Mononuclear cell (primary cell): ENCODE measurements around the gene C11orf71. TPM values are rescaled to one million over a fixed set of nuclear protein-coding genes. Genes with fewer than 3 reads are reported as not detected.

Source experiments
- H3K27me3 ChIP-seq: 2 replicates; pipeline ENCODE4 v1.6.0; 2011; ENCODE audit warnings: low read length, control low read depth; ENCODE audit not compliant: insufficient read depth
- H3K4me1 ChIP-seq: 2 replicates; pipeline ENCODE4 v1.5.1; 2011; ENCODE audit warnings: mild to moderate bottlenecking, low read length, control low read depth; ENCODE audit not compliant: insufficient read depth
- H3K4me3 ChIP-seq: 2 replicates; pipeline ENCODE4 v1.5.1; 2011; ENCODE audit warnings: mild to moderate bottlenecking, low read length, moderate library complexity
- H3K9me3 ChIP-seq: 2 replicates; pipeline ENCODE4 v1.5.1; 2011; ENCODE audit warnings: low read depth, mild to moderate bottlenecking, control low read depth, low read length
- total RNA-seq: library from RNA; depleted of rRNA; stranded (reverse); fragments of >200 nt; gene quantifications from one replicate; pipeline ENCODE4 v1.2.3, GENCODE V29; 2012

Gene C11orf71
- total RNA-seq, 1 donor, result 8.8 TPM

DNA sequence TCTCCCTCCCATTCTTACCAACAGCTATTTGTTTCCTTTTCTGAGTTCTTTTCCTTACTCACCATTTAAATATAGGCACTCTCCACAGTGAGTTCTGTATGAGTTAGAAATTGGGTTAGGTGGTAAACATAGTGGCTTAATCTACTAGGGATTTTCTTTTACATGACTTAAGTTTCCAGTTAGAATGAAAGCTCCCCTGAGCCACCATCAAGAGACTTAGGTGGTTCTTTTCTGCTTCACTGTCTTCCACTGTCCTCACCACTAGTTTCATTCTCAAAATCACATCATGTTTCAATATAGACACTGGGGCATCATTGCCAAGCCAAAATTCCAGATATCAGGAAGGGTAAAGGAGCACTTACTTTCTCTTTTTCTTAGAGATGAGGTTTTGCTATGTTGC is 30.0 kb upstream of the C11orf71 start:
- H3K4me1 ChIP-seq, result no peaks in the 10 kb centered on the region
- H3K9me3 ChIP-seq, result no peaks in the 10 kb centered on the region
- no peak overlapping the region for H3K4me3 ChIP-seq
- H3K27me3 ChIP-seq, result no peaks in the 10 kb centered on the region

DNA sequence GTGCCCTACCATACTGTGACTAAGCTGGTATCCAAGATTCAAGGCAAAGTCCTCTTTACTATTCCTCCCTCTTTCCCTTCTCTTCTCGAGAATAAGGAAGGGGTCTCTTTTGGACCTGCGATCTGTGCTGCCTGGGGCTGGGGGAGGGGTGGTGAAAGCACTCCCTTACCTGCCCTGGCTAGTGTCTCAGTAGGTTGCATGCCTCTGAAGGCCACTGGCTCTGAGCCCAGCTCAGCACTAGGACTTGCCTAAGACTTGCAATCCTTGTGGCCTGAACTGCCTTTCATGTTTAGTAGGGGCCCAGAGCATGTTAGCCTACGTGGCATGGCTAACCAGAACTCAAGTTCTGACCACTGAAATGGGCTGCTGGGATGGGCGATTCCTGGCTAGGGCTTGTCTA is 26.0 kb upstream of the C11orf71 start:
- no peak overlapping the region for H3K4me3 ChIP-seq
- no peaks in the 10 kb centered on the region for H3K9me3 ChIP-seq
- H3K27me3 ChIP-seq, result no peaks in the 10 kb centered on the region
- H3K4me1 ChIP-seq, result no peaks in the 10 kb centered on the region

DNA sequence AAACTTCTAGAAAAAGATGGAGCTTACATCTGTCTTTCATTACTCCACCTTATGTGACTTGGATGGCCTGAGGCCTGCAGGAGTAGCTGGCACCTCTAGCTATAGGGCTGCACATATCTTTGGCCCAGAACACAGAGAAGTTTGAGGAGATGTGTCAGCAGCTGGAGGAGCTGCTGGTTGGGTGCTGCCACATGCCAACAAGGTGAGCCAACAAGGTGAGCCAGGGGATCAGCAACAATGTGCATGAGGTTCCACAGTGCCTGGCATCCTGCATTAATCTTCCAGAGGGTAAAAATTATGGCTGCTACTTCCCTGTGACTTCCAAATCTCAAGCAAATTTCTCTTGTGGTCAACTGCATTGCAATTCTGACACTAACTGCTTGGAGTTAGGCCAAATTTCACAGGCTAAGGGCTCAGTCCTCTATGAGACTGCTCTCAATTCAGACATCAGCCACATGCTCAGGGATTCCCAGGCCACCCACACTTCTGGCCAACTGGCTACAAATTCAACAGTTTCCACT is 16.2 kb upstream of the C11orf71 start:
- no peaks in the 10 kb centered on the region for H3K9me3 ChIP-seq
- H3K4me3 ChIP-seq, result no peak overlapping the region
- H3K27me3 ChIP-seq, result no peaks in the 10 kb centered on the region
- no peaks in the 10 kb centered on the region for H3K4me1 ChIP-seq

DNA sequence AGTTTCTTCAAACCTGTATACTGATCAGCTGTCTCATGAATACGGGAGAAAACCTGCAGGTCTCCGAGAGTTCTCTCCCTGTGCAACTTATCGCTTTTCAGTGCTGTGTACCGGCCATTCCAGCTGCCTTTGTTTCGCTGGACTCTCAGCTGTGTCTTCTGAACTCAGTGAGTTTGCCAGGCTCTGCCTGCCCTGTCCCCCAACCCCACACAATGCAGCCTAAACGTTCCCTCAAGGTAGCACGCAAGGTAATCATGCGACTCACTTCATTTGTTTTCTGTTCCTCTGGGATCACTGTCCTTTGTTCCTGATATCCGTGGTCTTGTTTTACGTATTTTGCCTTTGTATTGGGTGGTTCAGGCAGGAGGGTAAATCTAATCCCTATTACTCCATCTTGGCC is 13.6 kb upstream of the C11orf71 start:
- H3K27me3 ChIP-seq, result no peaks in the 10 kb centered on the region
- H3K4me3 ChIP-seq, result no peak overlapping the region
- H3K9me3 ChIP-seq, result no peaks in the 10 kb centered on the region
- H3K4me1 ChIP-seq, result no peaks in the 10 kb centered on the region

DNA sequence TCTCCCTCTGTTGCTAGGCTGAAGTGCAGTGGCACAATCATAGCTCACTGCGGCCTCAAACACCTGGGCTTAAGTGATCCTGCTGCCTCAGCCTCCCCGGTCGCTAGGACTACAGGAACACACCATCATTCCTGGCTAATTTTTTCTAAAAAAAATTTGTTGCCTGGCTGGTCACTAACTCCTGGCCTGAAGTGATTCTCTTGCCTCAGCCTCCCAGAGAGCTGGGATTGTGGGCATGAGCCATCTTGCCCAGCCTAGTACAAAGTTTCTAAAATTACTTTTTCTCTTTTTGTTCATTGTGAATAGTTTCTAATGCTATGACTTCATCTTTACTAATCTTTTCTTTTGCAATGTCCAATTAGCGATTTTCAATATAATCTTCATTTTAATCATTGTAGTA is 12.6 kb upstream of the C11orf71 start:
- H3K27me3 ChIP-seq, result no peaks in the 10 kb centered on the region
- H3K4me3 ChIP-seq, result no peak overlapping the region
- no peaks in the 10 kb centered on the region for H3K9me3 ChIP-seq
- H3K4me1 ChIP-seq, result no peaks in the 10 kb centered on the region

DNA sequence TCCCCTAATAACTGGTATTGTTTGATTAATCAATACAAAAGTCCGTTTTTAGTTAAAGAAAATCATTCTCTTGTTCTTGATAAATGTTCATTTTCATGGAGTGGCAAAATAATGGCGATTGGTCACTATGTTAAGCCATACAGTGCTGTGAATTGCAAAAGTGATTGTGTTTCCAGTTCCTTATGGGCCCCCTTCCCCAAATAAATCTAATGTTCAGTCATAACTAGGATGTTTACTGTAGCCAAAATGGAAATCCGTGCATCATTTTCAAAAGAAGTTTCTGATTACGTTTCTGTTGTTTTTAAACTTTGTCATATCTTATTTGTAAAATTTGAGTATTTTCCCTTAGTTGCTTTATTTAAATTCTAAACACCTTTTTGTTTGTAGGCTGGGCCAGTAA is 1.0 kb upstream of the C11orf71 start:
- H3K27me3 ChIP-seq, result no peaks in the 10 kb centered on the region
- H3K9me3 ChIP-seq, result no peaks in the 10 kb centered on the region
- H3K4me3 ChIP-seq, result peak overlapping the region; percentile 91
- peaks cover 25% of the 10 kb centered on the region for H3K4me1 ChIP-seq

DNA sequence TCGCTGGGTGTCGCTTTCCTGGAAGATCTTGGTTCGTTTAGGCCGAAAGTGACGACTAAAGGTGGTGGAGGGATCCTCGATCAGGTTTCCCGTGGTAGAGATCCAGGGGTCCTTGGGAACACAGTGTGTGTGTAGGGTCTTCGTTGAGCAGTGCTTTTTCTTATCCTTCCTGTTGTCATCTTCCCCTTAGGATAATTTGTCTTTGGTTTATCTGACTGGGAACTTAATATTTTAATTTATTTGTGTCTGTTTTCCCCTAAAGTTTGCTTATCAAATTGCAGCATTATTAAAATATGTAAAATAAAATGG is 558 bp upstream of the C11orf71 start:
- no peaks in the 10 kb centered on the region for H3K9me3 ChIP-seq
- H3K4me3 ChIP-seq, result peak overlapping the region; percentile 91
- peaks cover 25% of the 10 kb centered on the region for H3K4me1 ChIP-seq

DNA sequence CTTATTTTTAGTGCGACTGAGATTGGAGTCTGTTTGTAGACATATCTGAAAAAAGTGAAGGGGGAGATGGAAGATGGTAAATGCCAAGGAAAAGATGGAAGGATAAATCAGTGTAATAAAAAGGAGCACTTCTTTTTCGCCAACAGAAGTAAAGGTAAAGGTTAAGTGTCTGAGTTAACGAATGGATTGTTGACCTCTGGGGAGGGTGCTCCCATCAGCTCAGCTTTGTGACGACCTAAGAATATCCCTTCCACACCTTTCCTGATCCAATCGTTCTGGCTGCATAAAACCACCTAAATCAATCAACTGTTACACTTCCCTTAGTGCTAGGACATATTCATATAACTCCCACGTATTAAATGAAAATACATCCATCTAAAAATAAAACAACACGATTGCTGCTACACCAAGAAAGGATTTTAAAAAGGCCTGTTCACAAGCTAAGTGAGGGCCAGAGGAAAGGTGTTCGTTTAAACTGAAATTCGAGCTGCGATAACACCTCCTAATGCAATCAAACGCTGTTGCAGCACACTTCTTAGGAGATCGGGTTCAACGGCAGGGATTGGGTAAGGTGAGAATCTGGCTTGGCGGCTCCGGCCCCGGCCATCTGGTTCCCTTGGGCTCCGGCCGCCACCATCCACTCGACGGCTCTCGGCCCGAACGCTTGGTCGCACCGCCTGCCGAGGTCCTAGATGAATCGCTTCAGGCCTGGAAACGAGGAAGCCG is 658 bp downstream of the C11orf71 start:
- Histone ChIP-seq H3K4me3 (peak overlapping the region; percentile 91), H3K4me1 (peaks cover 25% of the 10 kb centered on the region), H3K27me3 (no peaks in the 10 kb centered on the region), H3K9me3 (no peaks in the 10 kb centered on the region)

More for the DNA sequence above, 558 bp upstream of the C11orf71 start:
- no peaks in the 10 kb centered on the region for H3K27me3 ChIP-seq

DNA sequence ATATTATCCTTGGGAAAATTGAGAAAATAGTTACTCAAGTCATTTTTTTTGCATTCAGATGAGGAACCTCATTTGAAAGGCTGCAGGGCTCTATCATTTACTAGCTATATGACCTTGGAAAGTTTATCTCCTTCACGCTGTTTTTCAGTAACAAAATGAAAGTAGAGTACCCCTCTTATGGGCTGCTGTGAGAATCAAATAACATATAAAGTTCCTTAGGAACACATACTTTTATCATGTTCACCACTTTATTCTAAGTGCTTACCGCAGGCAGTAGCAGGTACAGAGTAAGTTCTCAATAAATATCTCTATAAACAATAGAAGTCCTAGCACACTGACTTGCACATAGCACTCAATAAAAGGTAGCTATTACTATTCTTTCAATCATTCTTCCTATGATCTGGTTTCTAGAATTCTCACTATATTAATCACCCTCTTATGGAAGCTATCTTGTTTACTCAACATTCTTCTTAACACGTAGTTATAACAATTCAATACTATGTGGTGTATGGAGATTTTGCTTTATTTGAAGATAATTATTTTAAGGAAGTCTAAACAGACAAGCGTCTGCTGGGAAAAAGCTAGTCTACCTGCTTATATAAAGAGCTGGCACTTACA is 1.9 kb downstream of the C11orf71 start:
- peaks cover 19% of the 10 kb centered on the region for H3K4me1 ChIP-seq
- H3K9me3 ChIP-seq, result no peaks in the 10 kb centered on the region
- H3K4me3 ChIP-seq, result no peak overlapping the region
- H3K27me3 ChIP-seq, result no peaks in the 10 kb centered on the region

DNA sequence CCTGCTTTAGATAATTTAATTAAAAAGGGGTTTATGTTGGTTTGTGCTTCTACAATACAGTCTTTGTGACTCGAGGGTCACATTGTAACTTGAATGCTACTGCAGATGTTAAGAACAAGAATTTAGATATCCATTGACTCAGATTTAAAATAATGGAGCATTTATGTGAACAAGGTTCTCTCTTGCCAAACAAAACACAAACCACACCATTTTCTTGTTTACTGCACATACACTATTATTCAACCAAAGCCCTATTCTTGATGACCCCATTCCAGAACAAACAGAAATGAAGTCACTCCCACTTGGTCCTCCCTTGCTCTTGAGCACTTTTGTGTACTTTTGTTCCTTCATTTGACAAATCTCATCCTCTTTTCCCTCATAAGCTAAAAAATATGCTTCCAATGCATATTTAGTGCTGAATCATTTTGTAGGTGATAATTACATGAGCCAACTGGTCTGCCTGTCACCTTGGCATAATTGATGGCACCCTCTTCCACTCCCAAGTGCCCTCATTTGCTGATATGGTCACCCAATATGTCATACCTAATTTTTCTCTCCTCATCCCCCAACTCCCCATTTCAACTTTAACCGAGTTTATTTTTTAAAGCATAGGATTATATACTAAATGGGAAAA is 2.8 kb downstream of the C11orf71 start:
- no peaks in the 10 kb centered on the region for H3K9me3 ChIP-seq
- peaks cover 18% of the 10 kb centered on the region for H3K4me1 ChIP-seq
- no peaks in the 10 kb centered on the region for H3K27me3 ChIP-seq
- no peak overlapping the region for H3K4me3 ChIP-seq

DNA sequence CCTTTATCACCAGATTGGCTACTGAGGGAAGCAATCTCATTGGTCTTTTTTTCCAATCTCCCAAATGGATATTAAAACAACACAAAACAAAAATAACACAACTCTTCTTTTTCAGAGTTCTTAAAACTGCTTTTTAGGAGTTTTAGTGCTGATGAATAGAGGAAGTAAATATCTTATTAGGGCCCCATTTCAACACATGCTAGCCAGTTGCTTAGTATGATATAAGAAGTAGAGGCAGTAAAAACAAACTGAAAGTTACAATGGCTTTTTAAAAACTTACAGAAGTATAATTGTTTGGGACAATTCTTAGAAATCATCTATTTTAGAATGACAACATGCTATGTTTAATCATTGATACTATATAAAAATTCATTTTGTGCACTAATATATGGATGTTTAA is 3.4 kb downstream of the C11orf71 start:
- Histone ChIP-seq H3K4me3 (no peak overlapping the region), H3K27me3 (no peaks in the 10 kb centered on the region), H3K4me1 (peaks cover 12% of the 10 kb centered on the region), H3K9me3 (no peaks in the 10 kb centered on the region)

DNA sequence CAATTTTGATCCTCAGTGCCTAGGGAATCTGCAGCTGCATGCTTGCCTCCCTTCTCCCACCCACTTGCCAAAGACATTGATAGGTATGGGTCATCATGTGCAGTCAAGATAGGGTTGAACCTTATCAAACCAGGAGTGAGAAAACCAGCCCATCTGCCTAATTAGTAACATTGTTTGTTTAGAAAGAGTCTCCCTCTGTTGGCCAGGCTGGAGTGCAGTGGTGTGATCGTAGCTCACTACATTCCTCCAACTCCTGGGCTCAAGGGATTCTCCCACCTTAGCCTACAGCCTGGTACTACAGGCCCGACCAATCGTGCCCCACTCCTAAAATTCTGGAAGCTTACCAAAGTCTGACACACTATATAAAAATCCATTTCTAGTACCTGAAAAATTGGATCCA is 4.6 kb downstream of the C11orf71 start:
- H3K4me3 ChIP-seq, result no peak overlapping the region
- no peaks in the 10 kb centered on the region for H3K9me3 ChIP-seq

DNA sequence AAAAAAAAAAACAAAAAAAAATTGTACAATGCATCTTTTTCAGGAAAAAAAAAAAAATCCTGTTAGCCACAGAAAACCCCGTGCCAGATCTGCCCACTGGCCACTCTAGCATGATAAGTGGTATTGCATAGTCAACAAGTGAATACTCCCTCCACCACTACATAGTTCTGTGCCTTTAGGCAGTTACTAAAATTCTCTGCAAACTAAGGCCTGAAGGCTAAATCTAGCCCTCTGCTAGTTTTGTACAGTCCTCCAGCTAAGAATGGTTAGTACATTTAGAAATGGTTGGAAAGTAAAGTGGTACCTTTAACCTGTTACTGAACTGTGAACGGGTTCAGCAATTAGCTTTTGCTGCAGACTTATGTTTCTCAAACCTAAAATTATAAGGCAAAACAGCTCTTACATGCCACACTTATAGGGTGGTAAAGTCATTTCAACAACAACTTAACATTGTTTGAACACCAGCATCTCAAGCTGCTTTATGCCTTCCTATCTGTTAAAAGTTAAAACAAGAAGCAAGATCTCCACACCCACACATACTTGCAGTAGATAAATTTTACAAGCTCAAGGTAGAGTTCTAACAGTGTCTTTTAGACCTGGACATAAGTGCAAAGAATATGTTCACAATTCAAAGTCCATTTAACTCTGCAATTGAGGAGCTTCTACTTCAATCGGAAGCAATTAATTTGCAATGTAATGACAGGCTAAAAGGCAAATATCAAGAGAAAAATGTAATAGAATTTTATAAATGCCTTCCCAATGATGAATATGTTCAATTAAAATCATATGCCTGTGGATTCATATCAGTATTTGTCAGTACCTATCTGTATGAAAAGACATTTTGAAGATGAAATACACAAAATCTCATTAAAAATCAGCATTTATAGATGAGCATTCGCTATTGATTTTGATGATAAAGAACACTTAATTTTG is 7.3 kb downstream of the C11orf71 start:
- Histone ChIP-seq H3K4me3 (no peak overlapping the region), H3K9me3 (no peaks in the 10 kb centered on the region), H3K4me1 (no peaks in the 10 kb centered on the region), H3K27me3 (no peaks in the 10 kb centered on the region)

More for the DNA sequence above, 4.6 kb downstream of the C11orf71 start:
- Histone ChIP-seq H3K4me1 (peaks cover 12% of the 10 kb centered on the region), H3K27me3 (no peaks in the 10 kb centered on the region)

DNA sequence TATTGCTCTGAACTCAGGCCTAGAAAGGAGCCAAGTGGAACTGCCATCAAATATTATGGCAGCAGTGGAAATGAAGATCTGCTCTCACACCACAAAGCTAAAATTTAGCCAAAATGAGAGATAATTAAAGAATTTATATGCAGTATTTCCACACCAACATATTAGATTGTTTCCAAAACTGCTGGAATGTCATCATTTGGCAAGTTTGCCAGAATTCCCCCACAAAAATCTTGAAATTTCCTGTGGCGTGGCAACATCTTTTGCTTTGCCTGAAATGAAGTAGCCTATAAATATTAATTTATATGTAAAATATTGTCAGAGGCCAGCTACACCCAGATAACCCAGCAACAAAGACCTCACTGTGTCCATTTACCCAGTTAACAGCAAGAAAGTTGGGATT is 13.8 kb downstream of the C11orf71 start:
- Histone ChIP-seq H3K4me3 (no peak overlapping the region), H3K27me3 (peaks cover 9% of the 10 kb centered on the region), H3K9me3 (no peaks in the 10 kb centered on the region), H3K4me1 (no peaks in the 10 kb centered on the region)

DNA sequence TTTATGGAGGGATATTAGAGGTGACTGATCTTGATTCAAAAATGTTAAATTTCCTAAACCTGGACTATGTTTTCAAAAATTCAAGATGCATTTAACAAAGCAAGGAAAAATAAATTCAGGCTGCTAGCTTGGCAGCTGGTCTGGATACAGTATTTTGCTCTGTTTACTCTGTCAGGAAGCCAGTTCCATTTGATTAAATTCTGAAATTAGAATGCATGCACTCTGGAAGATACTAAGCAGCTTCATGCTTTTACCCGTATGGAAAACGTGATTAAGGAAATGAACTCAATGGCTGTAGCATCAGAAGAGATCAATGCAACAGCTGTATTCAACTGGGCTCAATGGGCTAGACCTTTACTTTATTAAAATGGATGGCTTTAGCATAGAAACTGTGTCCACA is 14.2 kb downstream of the C11orf71 start:
- H3K9me3 ChIP-seq, result no peaks in the 10 kb centered on the region
- no peak overlapping the region for H3K4me3 ChIP-seq
- no peaks in the 10 kb centered on the region for H3K4me1 ChIP-seq
- H3K27me3 ChIP-seq, result peaks cover 9% of the 10 kb centered on the region
